ENCODE data around the gene DMD.

GRCh38 chrX:31670245-31670644, 1541.1 kb downstream of the DMD start:
- TF ChIP-seq CTCF (IDR thresholded peaks at IDR 0.05), result no peak
- TF ChIP-seq EP300 (IDR thresholded peaks at IDR 0.05), result no peak
- no peak for TF ChIP-seq FOSL2 (IDR thresholded peaks at IDR 0.05)
- no peak for TF ChIP-seq FOSL2 (CRISPR knock-in tag; IDR thresholded peaks at IDR 0.05)
- TF ChIP-seq E2F6 (IDR thresholded peaks at IDR 0.05; ENCODE audit: borderline replicate concordance, low read depth), result no peak
- no peak for TF ChIP-seq MAX (IDR thresholded peaks at IDR 0.05)
- TF ChIP-seq POLR2A (IDR thresholded peaks at IDR 0.05; ENCODE audit: low read length), result no peak
- no peak for TF ChIP-seq MAZ (IDR thresholded peaks at IDR 0.05; ENCODE audit: borderline replicate concordance, low read depth, low read length)
- no peak for TF ChIP-seq RFX5 (IDR thresholded peaks at IDR 0.05)
- TF ChIP-seq EHMT2 (IDR thresholded peaks at IDR 0.05; ENCODE audit: low read depth), result no peak
- TF ChIP-seq SREBF2 (IDR thresholded peaks at IDR 0.05), result no peak
- TF ChIP-seq KDM5A (IDR thresholded peaks at IDR 0.05), result no peak
- TF ChIP-seq MYC (IDR thresholded peaks at IDR 0.05; ENCODE audit: borderline replicate concordance, low read length), result no peak

All from A549 (cell line).